Stimulated activated memory B cell treated with anti-CD40 and anti-IgM and Interleukin-4, amounts not matched to agents 10 μg/mL and 1 μg/mL and 100 μg/mL, for 72 hours (primary cell): ENCODE results near the gene BMPER.

Experiments used
- ATAC-seq: fragments of 150-1000 bp; cut with Tn5 transposase; 2 replicates; pipeline ENCODE4 v1.10.0; 2021
- H3K27ac Mint-ChIP-seq: one replicate; pipeline ENCODE4 v1.8.0; 2022; ENCODE audit warnings: mild to moderate bottlenecking, mixed read lengths
- H3K27me3 Mint-ChIP-seq: one replicate; pipeline ENCODE4 v1.8.0; 2022; ENCODE audit warnings: mixed read lengths
- H3K36me3 Mint-ChIP-seq: one replicate; pipeline ENCODE4 v1.8.0; 2022; ENCODE audit warnings: mixed read lengths
- H3K4me1 Mint-ChIP-seq: one replicate; pipeline ENCODE4 v1.8.0; 2022; ENCODE audit warnings: mixed read lengths
- H3K4me3 Mint-ChIP-seq: one replicate; pipeline ENCODE4 v1.8.0; 2022; ENCODE audit warnings: mild to moderate bottlenecking, moderate library complexity, mixed read lengths
- H3K9me3 Mint-ChIP-seq: one replicate; pipeline ENCODE4 v1.8.0; 2022; ENCODE audit warnings: mixed read lengths

Gene BMPER

DNA sequence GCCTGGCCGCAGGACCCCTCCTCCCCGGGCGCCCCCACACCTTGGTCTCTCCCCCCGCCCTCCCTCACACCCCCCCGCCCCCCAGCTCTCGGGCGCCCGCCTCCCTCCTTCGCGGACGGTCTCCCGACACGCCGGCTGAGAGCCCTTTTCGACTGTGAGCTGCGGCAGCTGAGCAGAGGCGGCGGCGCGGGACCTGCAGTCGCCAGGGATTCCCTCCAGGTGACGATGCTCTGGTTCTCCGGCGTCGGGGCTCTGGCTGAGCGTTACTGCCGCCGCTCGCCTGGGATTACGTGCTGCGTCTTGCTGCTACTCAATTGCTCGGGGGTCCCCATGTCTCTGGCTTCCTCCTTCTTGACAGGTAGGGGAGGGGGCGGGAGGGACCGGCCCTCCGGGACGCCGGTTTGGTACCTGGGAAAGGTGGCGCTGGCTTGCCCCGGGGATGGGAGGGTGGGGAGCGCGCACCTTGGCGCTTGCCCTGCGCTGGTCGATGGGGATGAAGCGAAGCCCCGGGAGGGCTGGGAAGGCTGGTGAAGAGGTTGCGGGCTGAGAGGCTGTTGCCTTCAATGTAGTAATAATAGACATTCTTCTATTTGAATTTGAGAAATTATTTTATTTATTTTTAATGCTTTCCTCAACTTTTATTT lies at the start of gene BMPER:
BMPER (plus strand) TSS at position 151 of the 644 bp plus-strand sequence; CDS start at position 226, 75 bp downstream.
- no peak within 1 kb of the TSS for H3K27ac Mint-ChIP-seq
- ATAC-seq, result peak; percentile 22
- H3K36me3 Mint-ChIP-seq, result no peaks in the 10 kb centered on the region
- H3K4me3 Mint-ChIP-seq, result peak within 1 kb of the TSS; percentile 78
- peaks cover 76% of the 10 kb centered on the region for H3K27me3 Mint-ChIP-seq
- H3K9me3 Mint-ChIP-seq, result no peaks in the 10 kb centered on the region
- H3K4me1 Mint-ChIP-seq, result peaks cover 11% of the 10 kb centered on the region

- ATAC-seq, result no peak
Observed at GRCh38 chr7:33861947-33862346, 43.4 kb upstream of the BMPER start.

DNA sequence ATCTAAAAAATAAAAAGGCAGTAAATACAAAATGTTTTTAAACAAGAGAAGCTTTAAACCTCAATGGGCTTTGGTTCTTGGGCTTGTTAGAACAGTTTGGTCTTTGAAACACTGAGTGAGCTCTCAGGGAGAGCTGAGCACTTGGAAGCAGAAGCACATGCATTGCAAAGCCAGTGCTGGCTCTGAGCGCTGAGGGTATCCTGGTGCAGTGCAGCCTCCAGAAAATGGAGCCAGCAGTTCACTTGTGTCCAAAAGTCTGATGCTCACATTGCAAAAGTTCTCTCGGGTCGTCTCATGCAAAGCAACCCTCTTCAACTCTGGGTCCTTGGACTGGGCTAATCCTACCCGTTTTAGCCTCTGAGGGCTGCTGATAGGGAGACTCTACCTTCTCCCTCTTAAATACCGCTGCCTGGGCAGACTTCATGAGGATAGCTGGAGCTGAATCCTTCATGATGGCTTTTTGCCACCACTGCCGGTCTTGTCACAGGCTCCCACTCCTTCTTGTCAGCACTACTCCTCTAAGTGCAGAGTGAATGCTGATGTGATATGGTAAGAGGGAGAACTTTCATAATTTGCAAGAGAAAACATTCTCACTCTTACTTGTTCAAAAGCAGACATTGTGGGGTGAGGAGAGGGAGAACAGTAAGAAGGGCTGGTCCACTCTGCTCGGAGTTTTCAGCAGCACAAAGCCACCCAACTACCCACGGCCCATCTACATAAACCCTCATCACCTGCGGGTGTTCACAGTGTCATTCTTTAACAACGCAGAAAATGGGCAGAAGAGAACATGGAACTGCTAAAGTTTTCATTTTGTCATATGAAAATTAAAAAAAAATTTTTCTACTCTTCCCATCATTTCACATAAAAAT lies 42.2 kb upstream of the BMPER start:
- Mint-ChIP-seq H3K4me1 (no peaks in the 10 kb centered on the region), H3K36me3 (no peaks in the 10 kb centered on the region), H3K27ac (no peak overlapping the region), H3K27me3 (no peaks in the 10 kb centered on the region), H3K4me3 (no peak overlapping the region), H3K9me3 (peaks cover 6% of the 10 kb centered on the region)
- ATAC-seq, result no peak

More at GRCh38 chr7:33861947-33862346, 43.4 kb upstream of the BMPER start:
- no peaks in the 10 kb centered on the region for H3K36me3 Mint-ChIP-seq
- H3K4me1 Mint-ChIP-seq, result no peaks in the 10 kb centered on the region
- peaks cover 6% of the 10 kb centered on the region for H3K9me3 Mint-ChIP-seq
- H3K27me3 Mint-ChIP-seq, result no peaks in the 10 kb centered on the region
- H3K4me3 Mint-ChIP-seq, result no peak overlapping the region
- H3K27ac Mint-ChIP-seq, result no peak overlapping the region

- no peak for ATAC-seq
- H3K9me3 Mint-ChIP-seq, result no peaks in the 10 kb centered on the region
- H3K36me3 Mint-ChIP-seq, result no peaks in the 10 kb centered on the region
- H3K27me3 Mint-ChIP-seq, result no peaks in the 10 kb centered on the region
- H3K4me3 Mint-ChIP-seq, result no peak overlapping the region
- H3K4me1 Mint-ChIP-seq, result no peaks in the 10 kb centered on the region
- no peak overlapping the region for H3K27ac Mint-ChIP-seq
Observed at GRCh38 chr7:33868166-33868565, 37.2 kb upstream of the BMPER start.

DNA sequence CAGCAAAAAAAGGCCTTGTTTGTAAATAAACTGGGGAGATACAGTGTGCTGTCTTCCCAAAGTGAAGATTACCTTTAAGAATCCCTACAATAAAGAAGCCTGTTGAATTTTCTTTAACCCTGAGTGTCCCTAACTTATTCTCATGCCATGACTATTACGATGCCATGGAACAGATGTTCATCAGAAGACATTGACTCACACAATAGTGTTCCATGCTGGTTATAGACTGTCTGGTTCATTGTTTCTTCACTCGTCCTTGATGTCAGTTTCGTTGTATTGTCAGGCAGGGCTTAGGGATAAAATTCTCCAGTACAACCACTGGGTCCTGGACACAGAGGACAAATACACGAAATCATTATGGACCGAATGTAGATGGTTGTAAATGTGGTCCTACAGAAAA lies 36.2 kb upstream of the BMPER start:
- H3K27ac Mint-ChIP-seq, result no peak overlapping the region
- no peak overlapping the region for H3K4me3 Mint-ChIP-seq
- H3K27me3 Mint-ChIP-seq, result no peaks in the 10 kb centered on the region
- H3K9me3 Mint-ChIP-seq, result no peaks in the 10 kb centered on the region
- H3K4me1 Mint-ChIP-seq, result no peaks in the 10 kb centered on the region
- H3K36me3 Mint-ChIP-seq, result no peaks in the 10 kb centered on the region
- no peak for ATAC-seq

DNA sequence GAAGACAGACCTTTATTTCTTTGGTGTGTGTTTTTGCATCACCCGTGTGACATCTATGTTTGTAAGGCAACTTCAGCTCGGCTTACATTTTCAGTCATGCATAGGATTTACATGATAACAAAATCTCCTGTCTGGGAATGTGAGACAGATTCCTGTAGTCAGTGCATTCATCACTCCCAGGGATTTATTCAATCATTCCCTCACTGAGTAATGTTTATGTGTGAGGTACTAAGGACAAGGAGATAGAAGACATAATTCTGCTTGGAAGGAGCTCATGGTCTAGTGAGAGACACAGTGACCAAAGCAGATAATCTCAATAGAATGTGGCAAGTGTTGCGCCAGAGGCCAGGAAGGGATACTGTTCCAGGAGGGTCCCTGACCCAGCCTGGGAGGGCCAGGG lies 35.2 kb upstream of the BMPER start:
- ATAC-seq, result no peak
- Mint-ChIP-seq H3K27me3 (no peaks in the 10 kb centered on the region), H3K36me3 (no peaks in the 10 kb centered on the region), H3K9me3 (no peaks in the 10 kb centered on the region), H3K4me3 (no peak overlapping the region), H3K4me1 (no peaks in the 10 kb centered on the region), H3K27ac (no peak overlapping the region)

DNA sequence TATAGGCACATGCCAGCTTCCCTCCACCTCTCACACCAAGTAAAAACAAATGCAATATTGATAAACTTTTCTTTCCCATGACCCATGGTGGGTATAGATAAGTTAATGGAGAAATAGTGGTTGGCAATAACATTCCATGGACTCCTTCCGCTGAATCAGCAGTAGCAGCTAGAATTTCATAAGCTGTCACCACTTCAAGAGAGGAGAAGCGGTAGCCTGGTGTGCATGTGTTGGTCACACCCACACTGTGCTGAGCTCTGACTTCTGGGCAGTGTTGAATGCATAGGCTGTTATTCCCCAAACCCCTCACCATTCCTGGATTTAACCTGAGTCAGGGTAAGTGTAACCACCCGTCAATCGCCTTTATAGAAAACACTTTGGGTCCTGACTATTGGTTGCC lies 32.5 kb upstream of the BMPER start:
- Mint-ChIP-seq H3K4me1 (no peaks in the 10 kb centered on the region), H3K4me3 (no peak overlapping the region), H3K36me3 (no peaks in the 10 kb centered on the region), H3K27ac (no peak overlapping the region), H3K9me3 (no peaks in the 10 kb centered on the region), H3K27me3 (no peaks in the 10 kb centered on the region)
- no peak for ATAC-seq

DNA sequence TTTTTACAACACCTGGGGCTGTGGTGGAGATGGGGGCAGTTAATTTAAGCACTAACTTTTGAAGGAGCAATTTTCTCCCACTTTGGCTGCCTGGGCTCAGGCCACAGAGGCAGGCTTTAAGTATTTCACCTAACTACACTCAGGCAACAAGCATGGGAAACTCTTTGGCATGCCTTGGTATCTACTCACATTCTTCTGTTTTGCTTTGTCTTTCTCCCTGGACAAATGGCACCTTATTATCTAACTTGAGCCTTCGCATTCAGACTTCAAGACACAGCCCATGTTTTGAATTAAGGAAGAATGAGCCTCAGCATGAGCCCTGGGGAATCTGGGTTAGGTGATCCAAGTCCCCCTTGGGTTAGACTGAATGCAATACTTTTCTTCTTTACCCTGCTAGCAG lies 31.8 kb upstream of the BMPER start:
- no peaks in the 10 kb centered on the region for H3K9me3 Mint-ChIP-seq
- H3K36me3 Mint-ChIP-seq, result no peaks in the 10 kb centered on the region
- H3K27me3 Mint-ChIP-seq, result no peaks in the 10 kb centered on the region
- no peak overlapping the region for H3K4me3 Mint-ChIP-seq
- no peak for ATAC-seq
- H3K27ac Mint-ChIP-seq, result no peak overlapping the region
- H3K4me1 Mint-ChIP-seq, result no peaks in the 10 kb centered on the region

DNA sequence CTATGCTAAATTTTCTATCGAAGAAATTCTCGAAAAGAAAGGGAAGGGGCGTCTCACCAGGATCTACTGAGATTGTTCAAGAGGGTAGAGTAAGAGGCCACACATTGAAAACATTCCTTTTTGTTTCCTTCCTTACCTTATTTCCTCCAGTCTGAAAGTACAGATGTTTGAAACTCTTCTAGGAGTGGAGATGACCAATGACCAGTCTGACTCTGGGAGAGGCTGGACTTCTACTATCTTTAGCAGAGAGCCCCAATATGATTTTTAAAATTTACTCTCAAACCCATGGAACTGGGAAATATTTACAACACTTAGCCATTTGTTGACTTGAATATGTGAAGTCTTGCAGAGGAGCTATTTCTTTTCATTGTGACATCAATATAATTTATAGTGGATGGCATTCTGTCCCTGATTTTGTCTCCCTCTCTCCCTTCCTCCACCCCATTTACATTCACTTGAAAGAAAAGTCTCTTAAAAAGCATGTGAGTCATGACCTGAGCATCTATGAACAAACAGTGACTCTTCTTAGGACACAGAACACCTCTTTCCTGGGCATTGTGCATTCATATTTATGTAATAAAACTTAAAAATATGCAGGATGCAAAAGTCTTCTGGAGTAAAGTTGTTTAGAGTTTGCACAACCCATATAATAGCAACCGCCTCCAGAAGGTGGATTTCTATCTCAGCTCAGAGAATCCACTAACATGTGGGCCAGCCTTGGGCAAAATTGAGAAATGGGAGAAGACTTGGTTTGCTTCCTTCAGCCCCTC lies 31.2 kb upstream of the BMPER start:
- no peaks in the 10 kb centered on the region for H3K9me3 Mint-ChIP-seq
- no peaks in the 10 kb centered on the region for H3K4me1 Mint-ChIP-seq
- H3K36me3 Mint-ChIP-seq, result no peaks in the 10 kb centered on the region
- ATAC-seq, result no peak
- H3K27me3 Mint-ChIP-seq, result no peaks in the 10 kb centered on the region
- no peak overlapping the region for H3K4me3 Mint-ChIP-seq
- no peak overlapping the region for H3K27ac Mint-ChIP-seq

DNA sequence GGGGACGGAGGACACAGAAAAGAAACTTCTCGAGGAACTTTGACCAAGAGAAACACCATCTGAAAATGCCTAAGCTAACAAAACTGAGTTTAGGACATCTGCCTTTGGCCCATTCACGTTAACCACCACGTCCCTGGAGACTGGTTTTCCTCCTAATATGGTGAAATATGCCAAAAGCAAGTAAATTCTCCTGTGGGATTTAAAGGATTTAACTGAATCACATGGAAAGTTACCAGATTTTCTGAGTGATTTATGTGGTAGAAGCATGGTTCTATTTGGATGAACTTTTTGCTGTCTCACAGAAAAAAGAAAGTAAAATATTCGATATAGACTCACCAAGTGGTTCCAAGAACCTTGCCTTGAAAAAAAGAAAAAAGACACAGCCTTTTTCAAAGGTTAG lies 30.4 kb upstream of the BMPER start:
- no peaks in the 10 kb centered on the region for H3K27me3 Mint-ChIP-seq
- H3K9me3 Mint-ChIP-seq, result no peaks in the 10 kb centered on the region

DNA sequence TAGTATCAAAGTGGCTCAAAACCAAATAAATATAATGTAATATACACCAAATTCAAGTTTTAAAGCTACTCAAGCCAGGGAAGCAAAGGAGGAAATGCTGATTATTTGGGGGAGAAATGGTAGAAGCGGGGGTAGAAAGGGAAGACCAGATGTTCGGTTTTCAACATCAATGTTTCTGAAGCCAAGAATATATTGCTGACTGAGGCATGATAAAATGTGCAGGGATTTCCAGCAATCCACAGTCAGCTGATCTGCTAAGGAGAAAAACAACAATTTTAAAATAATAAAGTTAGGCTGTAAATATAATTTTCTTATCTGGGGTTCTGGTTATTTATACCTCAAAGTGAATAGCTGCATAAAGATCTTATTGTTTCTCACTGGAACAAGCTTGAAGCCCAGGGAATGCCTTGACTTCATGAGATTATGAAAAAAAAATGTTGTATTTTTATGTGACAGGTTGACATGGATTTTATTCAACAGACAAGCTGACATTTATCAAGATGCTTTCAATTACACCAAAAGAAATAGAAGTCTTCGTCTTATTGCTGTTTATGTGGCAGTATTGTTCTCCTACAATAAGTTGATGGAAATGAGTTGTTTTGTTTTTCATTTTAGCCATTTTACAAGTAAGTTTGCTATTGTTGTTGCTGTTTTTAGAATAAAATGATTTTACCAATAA lies 28.6 kb upstream of the BMPER start:
- ATAC-seq, result no peak
- Mint-ChIP-seq H3K9me3 (no peaks in the 10 kb centered on the region), H3K4me1 (no peaks in the 10 kb centered on the region), H3K4me3 (no peak overlapping the region), H3K27ac (no peak overlapping the region), H3K36me3 (no peaks in the 10 kb centered on the region), H3K27me3 (no peaks in the 10 kb centered on the region)

More for the DNA sequence above, 30.4 kb upstream of the BMPER start:
- no peak overlapping the region for H3K4me3 Mint-ChIP-seq
- H3K4me1 Mint-ChIP-seq, result no peaks in the 10 kb centered on the region
- H3K27ac Mint-ChIP-seq, result no peak overlapping the region
- H3K36me3 Mint-ChIP-seq, result no peaks in the 10 kb centered on the region
- ATAC-seq, result no peak

DNA sequence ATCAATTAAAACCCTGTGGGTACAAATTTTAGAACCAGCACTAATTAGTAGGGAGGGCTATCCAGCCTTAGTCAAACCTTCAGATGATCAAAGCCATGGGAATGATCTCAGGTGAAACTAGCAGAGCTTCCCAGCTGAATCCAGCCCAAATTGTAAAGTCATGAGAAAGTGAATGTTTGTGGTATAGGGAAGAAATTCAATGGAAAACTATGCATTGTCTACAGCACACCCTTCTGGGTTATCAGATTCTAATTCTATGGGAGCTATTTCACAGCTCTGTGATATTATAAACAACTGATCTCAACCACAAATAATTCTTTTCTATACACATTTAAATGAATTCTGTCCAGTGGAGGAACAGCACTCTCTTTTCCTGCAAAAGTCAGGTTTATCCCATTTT lies 24.6 kb upstream of the BMPER start:
- H3K27me3 Mint-ChIP-seq, result no peaks in the 10 kb centered on the region
- no peak overlapping the region for H3K4me3 Mint-ChIP-seq
- H3K27ac Mint-ChIP-seq, result no peak overlapping the region
- H3K36me3 Mint-ChIP-seq, result no peaks in the 10 kb centered on the region
- H3K4me1 Mint-ChIP-seq, result no peaks in the 10 kb centered on the region
- ATAC-seq, result no peak
- H3K9me3 Mint-ChIP-seq, result no peaks in the 10 kb centered on the region

DNA sequence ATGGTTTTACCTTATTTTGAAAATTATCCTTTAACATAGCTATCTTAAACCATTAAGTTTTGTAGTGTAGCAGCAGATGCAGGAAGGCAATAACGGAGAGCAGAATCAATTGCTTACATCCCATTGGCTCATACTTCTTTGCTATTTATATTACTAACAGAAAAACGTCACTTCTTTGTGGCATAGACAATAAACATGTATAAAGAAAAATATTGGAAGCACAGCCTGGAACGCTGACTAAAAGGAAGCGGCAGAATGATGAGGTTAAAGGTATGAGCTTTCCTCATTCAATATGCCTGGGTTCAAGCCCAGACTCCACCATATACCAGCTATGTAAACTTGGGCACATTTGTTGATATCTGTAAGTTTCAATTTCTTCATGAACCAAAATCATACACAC lies 24.0 kb upstream of the BMPER start:
- Mint-ChIP-seq H3K27me3 (no peaks in the 10 kb centered on the region), H3K4me1 (no peaks in the 10 kb centered on the region), H3K27ac (no peak overlapping the region), H3K36me3 (no peaks in the 10 kb centered on the region), H3K4me3 (no peak overlapping the region), H3K9me3 (no peaks in the 10 kb centered on the region)
- ATAC-seq, result no peak

GRCh38 chr7:33882040-33882837 lies 23.1 kb upstream of the BMPER start:
- no peaks in the 10 kb centered on the region for H3K27me3 Mint-ChIP-seq
- no peak for ATAC-seq
- H3K4me3 Mint-ChIP-seq, result no peak overlapping the region
- H3K36me3 Mint-ChIP-seq, result no peaks in the 10 kb centered on the region
- no peaks in the 10 kb centered on the region for H3K4me1 Mint-ChIP-seq
- no peaks in the 10 kb centered on the region for H3K9me3 Mint-ChIP-seq
- H3K27ac Mint-ChIP-seq, result no peak overlapping the region
